Keratinocyte (primary cell): ENCODE data around the gene KLHL20. TPM values are rescaled to one million over a fixed set of nuclear protein-coding genes. Genes with fewer than 3 reads are reported as not detected.
"Not testable (repeated sequence)": the region's sequence is repeated elsewhere in the genome, so short reads cannot be mapped to it uniquely, and the experiment has no call there.

ENCODE experiments used
- DNase-seq: peaks from one replicate; pipeline ENCODE4 v3.0.0-alpha.2; 2011; ENCODE audit warnings: low read depth, missing footprints, low spot score
- FAIRE-seq: peaks from 2 replicates; lab custom pipeline; 2011; peaks lifted over from hg19 to GRCh38; lab: Jason Lieb, UNC
- H2AFZ ChIP-seq: 2 replicates; pipeline ENCODE4 v1.6.0; 2012; ENCODE audit warnings: low read length, control low read depth, inconsistent platforms; ENCODE audit not compliant: control insufficient read depth
- H3K27ac ChIP-seq: 2 replicates; pipeline ENCODE4 v1.5.1; 2011; ENCODE audit warnings: low read length; ENCODE audit not compliant: control insufficient read depth, insufficient read depth
- H3K27me3 ChIP-seq: 3 replicates; pipeline ENCODE4 v1.6.0; 2011; ENCODE audit warnings: low read length; ENCODE audit not compliant: control insufficient read depth, insufficient read depth; ENCODE audit errors: extremely low read depth
- H3K36me3 ChIP-seq, 2 experiments: 2 replicates in 1 of 2; 3 replicates in 1 of 2; pipeline ENCODE4 v1.5.1; 2011; ENCODE audit warnings: low read length in 2 of 2, mild to moderate bottlenecking in 1 of 2; ENCODE audit not compliant: control insufficient read depth in 2 of 2, insufficient read depth in 2 of 2; ENCODE audit errors: extremely low read depth in 1 of 2
- H3K4me1 ChIP-seq: 3 replicates; pipeline ENCODE4 v1.5.1; 2011; ENCODE audit warnings: low read length; ENCODE audit not compliant: control insufficient read depth, insufficient read depth; ENCODE audit errors: extremely low read depth
- H3K4me2 ChIP-seq: 3 replicates; pipeline ENCODE4 v1.6.0; 2011; ENCODE audit warnings: low read depth, low read length; ENCODE audit not compliant: control insufficient read depth, insufficient read depth; ENCODE audit errors: extremely low read depth
- H3K4me3 ChIP-seq, 3 experiments: fragments of 200-600 bp in 1 of 3; sonication (generic) in 1 of 3; 2 replicates in 2 of 3; 3 replicates in 1 of 3; pipeline ENCODE4 v1.5.1; 2011 to 2016; ENCODE audit warnings: low read length in 3 of 3, mild to moderate bottlenecking in 3 of 3, control low read depth in 2 of 3, inconsistent platforms in 1 of 3, low read depth in 1 of 3, mixed read lengths in 1 of 3, mixed run types in 1 of 3, moderate library complexity in 1 of 3; ENCODE audit not compliant: control insufficient read depth in 2 of 3, insufficient read depth in 2 of 3; ENCODE audit errors: extremely low read depth in 1 of 3
- H3K79me2 ChIP-seq: 2 replicates; pipeline ENCODE4 v1.6.0; 2012; ENCODE audit warnings: low read length; ENCODE audit not compliant: control insufficient read depth, insufficient read depth
- H3K9ac ChIP-seq: 3 replicates; pipeline ENCODE4 v1.6.0; 2011; ENCODE audit warnings: low read length; ENCODE audit not compliant: control insufficient read depth, insufficient read depth; ENCODE audit errors: extremely low read depth
- H3K9me1 ChIP-seq: 3 replicates; pipeline ENCODE4 v1.6.0; 2011; ENCODE audit warnings: low read length; ENCODE audit not compliant: control insufficient read depth, insufficient read depth; ENCODE audit errors: extremely low read depth
- H3K9me3 ChIP-seq: 2 replicates; pipeline ENCODE4 v1.5.1; 2012; ENCODE audit warnings: low read depth, low read length; ENCODE audit not compliant: control insufficient read depth
- H4K20me1 ChIP-seq: 3 replicates; pipeline ENCODE4 v1.6.0; 2011; ENCODE audit warnings: low read length; ENCODE audit not compliant: control insufficient read depth, insufficient read depth; ENCODE audit errors: extremely low read depth
- CTCF ChIP-seq, 3 experiments: IDR thresholded peaks in 1 of 3; conservative IDR thresholded peaks in 1 of 3; optimal IDR thresholded peaks in 1 of 3; 2 replicates in 2 of 3; 3 replicates in 1 of 3; pipeline versions ENCODE3 to v1.5.1; 2011; ENCODE audit warnings: low read length in 3 of 3, mild to moderate bottlenecking in 3 of 3, moderate library complexity in 2 of 3, control low read depth in 1 of 3, inconsistent platforms in 1 of 3; ENCODE audit not compliant: insufficient read depth in 2 of 3; ENCODE audit errors: extremely low read depth in 1 of 3
- EZH2 ChIP-seq: IDR thresholded peaks from one replicate; pipeline ENCODE4 v1.6.1; 2012; ENCODE audit warnings: inconsistent platforms, mild to moderate bottlenecking, low read length, moderate library complexity
- dilution Hi-C: fragments of 300-500 bp; cut with MboI; formaldehyde crosslinking; loops from one replicate; pipeline ENCODE4 v1.7.0; 2020; ENCODE audit warnings: low sequenced_read_pairs; ENCODE audit not compliant: extremely low pct_ligation_motif_present
- polyA plus RNA-seq, 5 experiments: library from polyadenylated mRNA; depleted of rRNA in 3 of 5; stranded (reverse) in 3 of 5; stranded (forward) in 1 of 5; unstranded in 1 of 5; fragments of >200 nt; gene quantifications; 1 replicate in 1 of 5; 2 replicates in 3 of 5; 3 replicates in 1 of 5; pipeline versions ENCODE4 v1.2.1 to v1.2.3, GENCODE V29; 2011 to 2012; ENCODE audit warnings: missing spikeins in 2 of 5, low read depth in 1 of 5, low replicate concordance in 1 of 5

The KLHL20 gene
- polyA plus RNA-seq, 1 donor (not counting 4 experiments of a cell fraction or from before 2014, with no cell fraction given), result 17.4 TPM

- Histone ChIP-seq H3K9me3 (no peaks in the 10 kb centered on the region), H4K20me1 (no peaks in the 10 kb centered on the region), H3K9me1 (no peaks in the 10 kb centered on the region), H3K4me1 (no peaks in the 10 kb centered on the region), H3K27ac (no peak overlapping the region), H2AFZ (no peak overlapping the region), H3K36me3 (peaks cover 0 to 2% of the 10 kb centered on the region in 2 experiments), H3K27me3 (no peaks in the 10 kb centered on the region), H3K9ac (no peak overlapping the region), H3K4me3 (no peak overlapping the region), H3K4me2 (no peak overlapping the region), H3K79me2 (no peaks in the 10 kb centered on the region)
- no peak for TF ChIP-seq CTCF (optimal IDR thresholded peaks at IDR 0.05 in 1 of 3, IDR thresholded peaks at IDR 0.05 in 1 of 3, conservative IDR thresholded peaks at IDR 0.05 in 1 of 3; ENCODE audit: extremely low read depth in 1 of 3, insufficient read depth in 2 of 3, low read length in 3 of 3)
- no peak for TF ChIP-seq EZH2
- FAIRE-seq (no peak), DNase-seq (no peak)
- dilution Hi-C loops, result no loop called here
Observed at GRCh38 chr1:173789841-173790240, 75.1 kb downstream of the KLHL20 start.

- Histone ChIP-seq H3K36me3 (no peaks in the 10 kb centered on the region), H3K9me1 (no peaks in the 10 kb centered on the region), H3K27ac (no peak overlapping the region), H3K4me1 (peaks cover 5% of the 10 kb centered on the region), H3K9ac (no peak overlapping the region), H3K79me2 (no peaks in the 10 kb centered on the region), H3K27me3 (no peaks in the 10 kb centered on the region), H3K4me2 (no peak overlapping the region), H3K9me3 (no peaks in the 10 kb centered on the region), H3K4me3 (no peak overlapping the region), H2AFZ (no peak overlapping the region), H4K20me1 (no peaks in the 10 kb centered on the region)
- FAIRE-seq (peak; percentile 20), DNase-seq (peak; percentile 11)
- TF ChIP-seq CTCF (optimal IDR thresholded peaks at IDR 0.05 in 1 of 3, IDR thresholded peaks at IDR 0.05 in 1 of 3, conservative IDR thresholded peaks at IDR 0.05 in 1 of 3; ENCODE audit: extremely low read depth in 1 of 3, insufficient read depth in 2 of 3, low read length in 3 of 3) (no peak), EZH2 (no peak)
- dilution Hi-C loops, result no loop called here
Observed at GRCh38 chr1:173798078-173798477, 83.3 kb downstream of the KLHL20 start.

GRCh38 chr1:173799995-173800394 is 85.2 kb downstream of the KLHL20 start:
- H3K4me2 ChIP-seq, FAIRE-seq, H4K20me1 ChIP-seq, dilution Hi-C loops, H3K4me3 ChIP-seq, H3K9ac ChIP-seq, DNase-seq, H3K27me3 ChIP-seq, H3K36me3 ChIP-seq, H3K9me3 ChIP-seq, H3K79me2 ChIP-seq, H3K27ac ChIP-seq, H3K4me1 ChIP-seq, H3K9me1 ChIP-seq, H2AFZ ChIP-seq: not testable (repeated sequence)
